DOHH2 (cell line): ENCODE measurements around the gene ITPR2.

Experiments used
- CTCF ChIP-seq: fragments of 200-600 bp; sonication (generic); IDR thresholded peaks from one replicate; pipeline ENCODE4 v1.5.1; 2014; ENCODE audit warnings: antibody characterized with exemption, mild to moderate bottlenecking, low read depth, low read length; ENCODE audit not compliant: poor library complexity, severe bottlenecking
- EZH2phosphoT487 ChIP-seq: fragments of 200-600 bp; sonication (generic); IDR thresholded peaks from 2 replicates; pipeline ENCODE4 v1.6.1; 2017; ENCODE audit warnings: borderline replicate concordance, mild to moderate bottlenecking, antibody characterized with exemption, low read length, moderate library complexity, mixed read lengths

- TF ChIP-seq CTCF (no peak), EZH2phosphoT487 (no peak)
Observed at GRCh38 chr12:26359576-26359975, 473.4 kb downstream of the ITPR2 start.
